ENCODE measurements around the gene SF3B3. TPM values are rescaled to one million over a fixed set of nuclear protein-coding genes. Genes with fewer than 3 reads are reported as not detected.

The SF3B3 gene
- total RNA-seq, 1 experiment from 2014 or later: 403 TPM

DNA sequence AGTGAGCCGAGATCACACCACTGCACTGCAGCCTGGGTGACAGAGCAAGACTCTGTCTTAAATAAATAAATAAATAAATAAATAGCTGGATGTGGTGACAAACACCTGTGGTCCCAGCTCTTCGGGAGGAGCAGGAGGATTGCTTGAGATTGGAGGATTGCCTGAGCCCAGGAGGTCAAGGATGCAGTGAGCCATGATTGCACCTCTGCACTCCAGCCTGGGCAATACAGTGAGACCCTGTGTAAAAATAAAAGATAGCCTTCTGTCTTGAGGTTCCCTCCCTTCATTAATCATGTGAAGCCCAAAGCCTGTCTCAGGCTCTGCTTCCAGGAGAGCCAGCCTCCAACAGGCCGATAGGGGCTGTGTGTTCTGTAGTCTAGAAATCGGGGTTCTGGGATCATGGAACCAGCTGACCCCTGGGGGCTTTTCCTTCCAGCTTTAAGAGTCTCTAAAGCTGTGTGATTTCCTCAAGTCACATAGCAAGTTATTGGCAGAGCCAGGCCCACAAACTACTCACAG, 88.2 kb downstream of the SF3B3 start:
- Histone ChIP-seq H3K9me3 (ENCODE audit: control insufficient read depth in 1 of 2, insufficient read depth in 1 of 2, low read depth in 1 of 2, low read length in 2 of 2) (no peaks in the 10 kb centered on the region), H3K27ac (ENCODE audit: low read depth, low read length) (no peak overlapping the region), H3K4me3 (replicated peaks in 1 of 2; ENCODE audit: low read depth in 1 of 2, low read length in 2 of 2) (no peak overlapping the region), H4K20me1 (ENCODE audit: insufficient read depth) (no peaks in the 10 kb centered on the region), H3K27me3 (ENCODE audit: insufficient read depth, low read length) (no peaks in the 10 kb centered on the region), H3K36me3 (ENCODE audit: control insufficient read depth in 1 of 2, insufficient read depth in 2 of 2, low read length in 2 of 2) (no peaks in the 10 kb centered on the region), H3K9me2 (ENCODE audit: insufficient read depth) (no peaks in the 10 kb centered on the region), H3K9ac (ENCODE audit: low read length) (no peak overlapping the region), H3K79me2 (ENCODE audit: insufficient read depth, low read length) (no peaks in the 10 kb centered on the region), H3K4me1 (ENCODE audit: control insufficient read depth in 1 of 2, insufficient read depth in 2 of 2, low read length in 2 of 2) (peaks cover 4 to 8% of the 10 kb centered on the region in 2 experiments; a peak in 3 of 4 replicates), H3K4me2 (ENCODE audit: low read length) (no peak overlapping the region), H2AFZ (ENCODE audit: low read depth, low read length, poor library complexity, severe bottlenecking) (no peak overlapping the region)
- TF ChIP-seq POLR2A (IDR thresholded peaks at IDR 0.05; ENCODE audit: borderline replicate concordance, extremely low read depth, insufficient read depth, insufficient read length) (no peak), SIN3A (IDR thresholded peaks at IDR 0.05; ENCODE audit: low read depth) (no peak), SRF (IDR thresholded peaks at IDR 0.05; ENCODE audit: low read depth) (no peak), ELF1 (IDR thresholded peaks at IDR 0.05; ENCODE audit: borderline replicate concordance, low read depth) (no peak), ZFX (IDR thresholded peaks at IDR 0.05) (no peak)
- TF ChIP-seq, protein P1, sequence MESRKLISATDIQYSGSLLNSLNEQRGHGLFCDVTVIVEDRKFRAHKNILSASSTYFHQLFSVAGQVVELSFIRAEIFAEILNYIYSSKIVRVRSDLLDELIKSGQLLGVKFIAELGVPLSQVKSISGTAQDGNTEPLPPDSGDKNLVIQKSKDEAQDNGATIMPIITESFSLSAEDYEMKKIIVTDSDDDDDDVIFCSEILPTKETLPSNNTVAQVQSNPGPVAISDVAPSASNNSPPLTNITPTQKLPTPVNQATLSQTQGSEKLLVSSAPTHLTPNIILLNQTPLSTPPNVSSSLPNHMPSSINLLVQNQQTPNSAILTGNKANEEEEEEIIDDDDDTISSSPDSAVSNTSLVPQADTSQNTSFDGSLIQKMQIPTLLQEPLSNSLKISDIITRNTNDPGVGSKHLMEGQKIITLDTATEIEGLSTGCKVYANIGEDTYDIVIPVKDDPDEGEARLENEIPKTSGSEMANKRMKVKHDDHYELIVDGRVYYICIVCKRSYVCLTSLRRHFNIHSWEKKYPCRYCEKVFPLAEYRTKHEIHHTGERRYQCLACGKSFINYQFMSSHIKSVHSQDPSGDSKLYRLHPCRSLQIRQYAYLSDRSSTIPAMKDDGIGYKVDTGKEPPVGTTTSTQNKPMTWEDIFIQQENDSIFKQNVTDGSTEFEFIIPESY (IDR thresholded peaks at IDR 0.05; ENCODE audit: extremely low read depth, insufficient replicate concordance, low read length): no peak
- TF ChIP-seq, protein P2, sequence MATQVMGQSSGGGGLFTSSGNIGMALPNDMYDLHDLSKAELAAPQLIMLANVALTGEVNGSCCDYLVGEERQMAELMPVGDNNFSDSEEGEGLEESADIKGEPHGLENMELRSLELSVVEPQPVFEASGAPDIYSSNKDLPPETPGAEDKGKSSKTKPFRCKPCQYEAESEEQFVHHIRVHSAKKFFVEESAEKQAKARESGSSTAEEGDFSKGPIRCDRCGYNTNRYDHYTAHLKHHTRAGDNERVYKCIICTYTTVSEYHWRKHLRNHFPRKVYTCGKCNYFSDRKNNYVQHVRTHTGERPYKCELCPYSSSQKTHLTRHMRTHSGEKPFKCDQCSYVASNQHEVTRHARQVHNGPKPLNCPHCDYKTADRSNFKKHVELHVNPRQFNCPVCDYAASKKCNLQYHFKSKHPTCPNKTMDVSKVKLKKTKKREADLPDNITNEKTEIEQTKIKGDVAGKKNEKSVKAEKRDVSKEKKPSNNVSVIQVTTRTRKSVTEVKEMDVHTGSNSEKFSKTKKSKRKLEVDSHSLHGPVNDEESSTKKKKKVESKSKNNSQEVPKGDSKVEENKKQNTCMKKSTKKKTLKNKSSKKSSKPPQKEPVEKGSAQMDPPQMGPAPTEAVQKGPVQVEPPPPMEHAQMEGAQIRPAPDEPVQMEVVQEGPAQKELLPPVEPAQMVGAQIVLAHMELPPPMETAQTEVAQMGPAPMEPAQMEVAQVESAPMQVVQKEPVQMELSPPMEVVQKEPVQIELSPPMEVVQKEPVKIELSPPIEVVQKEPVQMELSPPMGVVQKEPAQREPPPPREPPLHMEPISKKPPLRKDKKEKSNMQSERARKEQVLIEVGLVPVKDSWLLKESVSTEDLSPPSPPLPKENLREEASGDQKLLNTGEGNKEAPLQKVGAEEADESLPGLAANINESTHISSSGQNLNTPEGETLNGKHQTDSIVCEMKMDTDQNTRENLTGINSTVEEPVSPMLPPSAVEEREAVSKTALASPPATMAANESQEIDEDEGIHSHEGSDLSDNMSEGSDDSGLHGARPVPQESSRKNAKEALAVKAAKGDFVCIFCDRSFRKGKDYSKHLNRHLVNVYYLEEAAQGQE (IDR thresholded peaks at IDR 0.05; ENCODE audit: low read depth): no peak
- ATAC-seq: no peak
- DNase-seq (ENCODE audit: low read depth, low spot score): no peak
- no TSS peak for BruUV-seq (replicated peaks)
- intact Hi-C loops (cut with micrococcal nuclease): no loop called here
- ChIA-PET CTCF (no interaction called here), POLR2A (no interaction called here), RAD21 (ENCODE audit: low non-redundant PET in 1 of 2, low total read pairs in 2 of 2, uncharacterized antibody in 2 of 2, unreplicated experiment in 2 of 2) (no interaction called here)
